ENCODE data around the gene ATG9A.

ATG9A gene

GRCh38 chr2:219220652-219221402 is 8.6 kb downstream of the ATG9A start:
- Histone ChIP-seq H2AFZ (ENCODE audit: low read depth, low read length, severe bottlenecking) (no peak overlapping the region), H3F3A (ENCODE audit: insufficient read depth) (no peaks in the 10 kb centered on the region), H3K9ac (ENCODE audit: low read length) (no peak overlapping the region), H3K36me3 (ENCODE audit: low read length) (no peaks in the 10 kb centered on the region), H3K4me3 (ENCODE audit: insufficient read depth, low read length, poor library complexity, severe bottlenecking) (no peak overlapping the region), H3K9me3 (ENCODE audit: insufficient read depth, low read length) (no peaks in the 10 kb centered on the region), H3K79me2 (ENCODE audit: insufficient read depth, low read length) (no peaks in the 10 kb centered on the region), H3K27me3 (ENCODE audit: low read length) (no peaks in the 10 kb centered on the region), H4K20me1 (ENCODE audit: low read depth, low read length) (no peaks in the 10 kb centered on the region), H3K9me2 (replicated peaks; ENCODE audit: insufficient read depth, low read length) (no peaks in the 10 kb centered on the region), H3K27ac (ENCODE audit: low read depth, low read length) (no peak overlapping the region), H3K4me2 (ENCODE audit: low read depth, low read length, poor library complexity, severe bottlenecking) (no peak overlapping the region)
- TF ChIP-seq EZH2phosphoT487 (conservative IDR thresholded peaks at IDR 0.05; ENCODE audit: low read length) = no peak
- TF ChIP-seq CTCF (IDR thresholded peaks at IDR 0.05; ENCODE audit: insufficient read depth, low read length, poor library complexity, severe bottlenecking) = no peak

GRCh38 chr2:219219784-219220532 is 9.5 kb downstream of the ATG9A start:
- no peaks in the 10 kb centered on the region for H3K9me2 ChIP-seq (replicated peaks; ENCODE audit: insufficient read depth, low read length)
- H3K36me3 ChIP-seq (ENCODE audit: low read length) = no peaks in the 10 kb centered on the region
- no peak overlapping the region for H3K27ac ChIP-seq (ENCODE audit: low read depth, low read length)
- H3F3A ChIP-seq (ENCODE audit: insufficient read depth) = no peaks in the 10 kb centered on the region
- TF ChIP-seq EZH2phosphoT487 (conservative IDR thresholded peaks at IDR 0.05; ENCODE audit: low read length) (no peak), CTCF (IDR thresholded peaks at IDR 0.05; ENCODE audit: insufficient read depth, low read length, poor library complexity, severe bottlenecking) (no peak)
- no peak overlapping the region for H2AFZ ChIP-seq (ENCODE audit: low read depth, low read length, severe bottlenecking)
- no peak overlapping the region for H3K9ac ChIP-seq (ENCODE audit: low read length)
- no peaks in the 10 kb centered on the region for H3K9me3 ChIP-seq (ENCODE audit: insufficient read depth, low read length)
- no peaks in the 10 kb centered on the region for H3K27me3 ChIP-seq (ENCODE audit: low read length)
- H3K79me2 ChIP-seq (ENCODE audit: insufficient read depth, low read length) = no peaks in the 10 kb centered on the region
- no peak overlapping the region for H3K4me2 ChIP-seq (ENCODE audit: low read depth, low read length, poor library complexity, severe bottlenecking)
- no peaks in the 10 kb centered on the region for H4K20me1 ChIP-seq (ENCODE audit: low read depth, low read length)
- no peak overlapping the region for H3K4me3 ChIP-seq (ENCODE audit: insufficient read depth, low read length, poor library complexity, severe bottlenecking)

- Histone ChIP-seq H4K20me1 (ENCODE audit: low read depth, low read length) (no peaks in the 10 kb centered on the region), H3K36me3 (ENCODE audit: low read length) (no peaks in the 10 kb centered on the region), H3K27ac (ENCODE audit: low read depth, low read length) (no peak within 1 kb of the TSS), H3K9me2 (replicated peaks; ENCODE audit: insufficient read depth, low read length) (no peaks in the 10 kb centered on the region), H3K79me2 (ENCODE audit: insufficient read depth, low read length) (no peaks in the 10 kb centered on the region), H3K27me3 (ENCODE audit: low read length) (no peaks in the 10 kb centered on the region), H3K9ac (ENCODE audit: low read length) (peak within 1 kb of the TSS; percentile 50), H3F3A (ENCODE audit: insufficient read depth) (no peaks in the 10 kb centered on the region), H2AFZ (ENCODE audit: low read depth, low read length, severe bottlenecking) (peak within 1 kb of the TSS; percentile 13), H3K9me3 (ENCODE audit: insufficient read depth, low read length) (no peaks in the 10 kb centered on the region), H3K4me3 (ENCODE audit: insufficient read depth, low read length, poor library complexity, severe bottlenecking) (peak within 1 kb of the TSS; percentile 46), H3K4me2 (ENCODE audit: low read depth, low read length, poor library complexity, severe bottlenecking) (peak within 1 kb of the TSS; percentile 58)
- TF ChIP-seq CTCF (IDR thresholded peaks at IDR 0.05; ENCODE audit: insufficient read depth, low read length, poor library complexity, severe bottlenecking) (no peak), EZH2phosphoT487 (conservative IDR thresholded peaks at IDR 0.05; ENCODE audit: low read length) (no peak)
These were observed 10.4 kb downstream of the ATG9A start, which contains the start of gene ABCB6 for GRCh38 chr2:219218732-219219701. Gene ABCB6, minus strand, starts transcription at chr2:219218958. Its CDS starts 285 bp downstream, at chr2:219218673.

Data from SU-DHL-6 (cell line).